ENCODE measurements around the gene DCAF8L1. TPM values are rescaled to one million over a fixed set of nuclear protein-coding genes. Genes with fewer than 3 reads are reported as not detected.
"Not testable (repeated sequence)": the region's sequence is repeated elsewhere in the genome, so short reads cannot be mapped to it uniquely, and the experiment has no call there.

The DCAF8L1 gene
- polyA plus RNA-seq, 1 of the 3 experiments (the other 2 are of a cell fraction) = 0.10 TPM

- TF ChIP-seq FOXJ3 (CRISPR knock-in tag; IDR thresholded peaks at IDR 0.05) (no peak), RXRA (IDR thresholded peaks at IDR 0.05; ENCODE audit: borderline replicate concordance, low read depth) (no peak)
- TF ChIP-seq, protein P1, sequence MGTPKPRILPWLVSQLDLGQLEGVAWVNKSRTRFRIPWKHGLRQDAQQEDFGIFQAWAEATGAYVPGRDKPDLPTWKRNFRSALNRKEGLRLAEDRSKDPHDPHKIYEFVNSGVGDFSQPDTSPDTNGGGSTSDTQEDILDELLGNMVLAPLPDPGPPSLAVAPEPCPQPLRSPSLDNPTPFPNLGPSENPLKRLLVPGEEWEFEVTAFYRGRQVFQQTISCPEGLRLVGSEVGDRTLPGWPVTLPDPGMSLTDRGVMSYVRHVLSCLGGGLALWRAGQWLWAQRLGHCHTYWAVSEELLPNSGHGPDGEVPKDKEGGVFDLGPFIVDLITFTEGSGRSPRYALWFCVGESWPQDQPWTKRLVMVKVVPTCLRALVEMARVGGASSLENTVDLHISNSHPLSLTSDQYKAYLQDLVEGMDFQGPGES (IDR thresholded peaks at IDR 0.05; ENCODE audit: low read depth, low read length) = no peak
- TF ChIP-seq, protein P2, sequence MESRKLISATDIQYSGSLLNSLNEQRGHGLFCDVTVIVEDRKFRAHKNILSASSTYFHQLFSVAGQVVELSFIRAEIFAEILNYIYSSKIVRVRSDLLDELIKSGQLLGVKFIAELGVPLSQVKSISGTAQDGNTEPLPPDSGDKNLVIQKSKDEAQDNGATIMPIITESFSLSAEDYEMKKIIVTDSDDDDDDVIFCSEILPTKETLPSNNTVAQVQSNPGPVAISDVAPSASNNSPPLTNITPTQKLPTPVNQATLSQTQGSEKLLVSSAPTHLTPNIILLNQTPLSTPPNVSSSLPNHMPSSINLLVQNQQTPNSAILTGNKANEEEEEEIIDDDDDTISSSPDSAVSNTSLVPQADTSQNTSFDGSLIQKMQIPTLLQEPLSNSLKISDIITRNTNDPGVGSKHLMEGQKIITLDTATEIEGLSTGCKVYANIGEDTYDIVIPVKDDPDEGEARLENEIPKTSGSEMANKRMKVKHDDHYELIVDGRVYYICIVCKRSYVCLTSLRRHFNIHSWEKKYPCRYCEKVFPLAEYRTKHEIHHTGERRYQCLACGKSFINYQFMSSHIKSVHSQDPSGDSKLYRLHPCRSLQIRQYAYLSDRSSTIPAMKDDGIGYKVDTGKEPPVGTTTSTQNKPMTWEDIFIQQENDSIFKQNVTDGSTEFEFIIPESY (IDR thresholded peaks at IDR 0.05; ENCODE audit: borderline replicate concordance, low read depth) = no peak
These were observed 16.8 kb downstream of the DCAF8L1 start (continued) for GRCh38 chrX:27964432-27964831.

GRCh38 chrX:27960410-27960809 is 20.8 kb downstream of the DCAF8L1 start:
- H3K9me2 ChIP-seq; H4K20me1 ChIP-seq (ENCODE audit: insufficient read depth); H2AFZ ChIP-seq (ENCODE audit: low read depth); H3K9ac ChIP-seq; H3K4me3 ChIP-seq (ENCODE audit: low read depth in 2 of 2, low read length in 1 of 2); CTCF ChIA-PET; H3K27me3 ChIP-seq (ENCODE audit: insufficient read depth); H3K9me3 ChIP-seq; H3K79me2 ChIP-seq (ENCODE audit: insufficient read depth); H3K4me2 ChIP-seq; H3K27ac ChIP-seq (ENCODE audit: low read depth in 2 of 2, low read length in 1 of 2); H3F3A ChIP-seq (replicated peaks; ENCODE audit: insufficient read depth); H3K4me1 ChIP-seq (ENCODE audit: control insufficient read depth in 1 of 2, insufficient read depth in 2 of 2, low read depth in 1 of 2, low read length in 1 of 2); H3K36me3 ChIP-seq (replicated peaks in 1 of 2; ENCODE audit: control insufficient read depth in 1 of 2, insufficient read depth in 2 of 2, low read length in 1 of 2); DNase-seq; POLR2A ChIA-PET: not testable (repeated sequence)
- 21% methylated on average over 4 of the region's 5 CpGs for whole genome bisulfite sequencing (ENCODE audit: low lambda C conversion rate)

DNA sequence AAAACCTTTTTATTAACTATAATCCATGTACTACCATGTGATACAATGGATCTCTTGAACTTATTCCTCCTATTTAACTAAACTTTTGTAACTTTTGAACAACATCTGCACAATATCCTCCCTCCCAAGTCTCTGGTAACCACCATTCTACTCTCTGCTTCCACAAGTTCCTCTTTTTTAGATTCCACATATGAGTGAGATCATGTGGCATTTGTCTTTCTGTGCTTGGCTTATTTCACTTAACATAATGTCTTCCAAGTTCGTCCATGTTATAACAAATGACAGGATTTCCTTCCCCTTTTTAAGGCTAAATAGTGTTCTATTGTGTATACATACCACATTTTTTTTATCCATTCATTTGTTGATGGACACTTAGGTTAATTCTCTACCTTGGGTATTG is 28.1 kb downstream of the DCAF8L1 start:
- no peak for DNase-seq
- Histone ChIP-seq H3K9me2 (no peaks in the 10 kb centered on the region), H3K9me3 (no peaks in the 10 kb centered on the region), H3K4me3 (ENCODE audit: low read depth in 2 of 2, low read length in 1 of 2) (no peak overlapping the region), H3K27me3 (ENCODE audit: insufficient read depth) (no peaks in the 10 kb centered on the region), H2AFZ (ENCODE audit: low read depth) (no peak overlapping the region), H3F3A (replicated peaks; ENCODE audit: insufficient read depth) (no peaks in the 10 kb centered on the region), H3K27ac (ENCODE audit: low read depth in 2 of 2, low read length in 1 of 2) (no peak overlapping the region), H3K4me1 (ENCODE audit: control insufficient read depth in 1 of 2, insufficient read depth in 2 of 2, low read depth in 1 of 2, low read length in 1 of 2) (no peaks in the 10 kb centered on the region), H3K79me2 (ENCODE audit: insufficient read depth) (no peaks in the 10 kb centered on the region), H4K20me1 (ENCODE audit: insufficient read depth) (no peaks in the 10 kb centered on the region), H3K4me2 (no peak overlapping the region), H3K36me3 (replicated peaks in 1 of 2; ENCODE audit: control insufficient read depth in 1 of 2, insufficient read depth in 2 of 2, low read length in 1 of 2) (no peaks in the 10 kb centered on the region), H3K9ac (no peak overlapping the region)
- TF ChIP-seq, protein P2 (IDR thresholded peaks at IDR 0.05; ENCODE audit: borderline replicate concordance, low read depth) = no peak
- TF ChIP-seq YY1 (IDR thresholded peaks at IDR 0.05; ENCODE audit: low read depth) (no peak), POLR2AphosphoS5 (IDR thresholded peaks at IDR 0.05; ENCODE audit: low read depth, low read length) (no peak), ELF1 (IDR thresholded peaks at IDR 0.05) (no peak), NFIC (IDR thresholded peaks at IDR 0.05; ENCODE audit: borderline replicate concordance) (no peak), SIN3A (IDR thresholded peaks at IDR 0.05; ENCODE audit: borderline replicate concordance, low read depth, low read length) (no peak)
- POLR2A ChIA-PET = no interaction called here
- WGBS (ENCODE audit: low lambda C conversion rate) = 0% methylated on average over 1 of the region's 1 CpG
- CTCF ChIA-PET = no interaction called here

All from SK-N-SH (cell line).